ENCODE results near the gene SCAMP4.

The SCAMP4 gene

DNA sequence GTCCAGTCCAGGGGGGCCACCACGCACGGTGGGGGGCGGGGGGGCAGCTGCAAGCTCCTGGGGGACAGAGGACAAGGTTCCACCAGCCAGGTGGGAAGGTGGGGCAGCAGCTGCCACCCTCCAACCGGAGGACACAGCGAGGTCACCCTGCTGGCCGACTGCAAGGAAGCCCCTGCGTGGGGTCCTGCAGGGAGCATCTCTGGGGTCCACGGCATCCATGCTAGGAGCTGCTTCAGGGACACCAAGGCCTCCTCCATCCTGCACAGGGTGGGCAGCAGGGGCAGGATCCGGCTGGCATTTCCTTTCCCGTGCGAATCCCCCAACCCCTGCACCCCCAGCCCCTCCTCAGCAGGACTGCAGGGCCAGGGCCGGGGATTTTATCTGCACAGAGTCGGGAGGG is 33.6 kb upstream of the SCAMP4 start:
- H3K36me3 ChIP-seq (ENCODE audit: control insufficient read depth in 1 of 2, insufficient read depth in 2 of 2, low read depth in 1 of 2, low read length in 2 of 2) = peaks cover 10 to 42% of the 10 kb centered on the region in 2 experiments
- H3K4me2 ChIP-seq (ENCODE audit: low read length, poor library complexity, severe bottlenecking) = no peak overlapping the region
- H3K23ac ChIP-seq (ENCODE audit: low read length in 2 of 2) = no peak overlapping the region
- no peak overlapping the region for H3K14ac ChIP-seq (ENCODE audit: low read length in 2 of 2)
- H2AFZ ChIP-seq (ENCODE audit: low read depth, low read length) = no peak overlapping the region
- no peak overlapping the region for H2BK15ac ChIP-seq (ENCODE audit: low read depth, poor library complexity, severe bottlenecking)
- no peak overlapping the region for H4K8ac ChIP-seq (ENCODE audit: low read length)
- peak overlapping the region in 1 of 2 experiments; percentile 27 for H2BK12ac ChIP-seq (ENCODE audit: low read length in 2 of 2)
- no peak overlapping the region for H4K91ac ChIP-seq (ENCODE audit: low read length)
- DNase-seq = no peak
- 95% methylated on average over 13 of the region's 13 CpGs for WGBS
- H3K9ac ChIP-seq (ENCODE audit: low read length) = no peak overlapping the region
- no peaks in the 10 kb centered on the region for H3K27me3 ChIP-seq (ENCODE audit: control insufficient read depth in 1 of 2, insufficient read depth in 1 of 2, low read length in 2 of 2)
- no peak overlapping the region for H2BK5ac ChIP-seq (ENCODE audit: low read depth, low read length, poor library complexity, severe bottlenecking)
- no peak overlapping the region for H3K4ac ChIP-seq (ENCODE audit: low read depth in 1 of 2, low read length in 2 of 2)
- H2AK5ac ChIP-seq (ENCODE audit: low read length, severe bottlenecking) = no peak overlapping the region
- H3K18ac ChIP-seq (ENCODE audit: low read depth in 1 of 2, low read length in 2 of 2) = no peak overlapping the region
- H3K4me1 ChIP-seq (ENCODE audit: control insufficient read depth, insufficient read depth, low read depth, low read length) = peaks cover 20% of the 10 kb centered on the region
- no peak overlapping the region for H3K4me3 ChIP-seq (ENCODE audit: insufficient read depth in 1 of 2, low read depth in 1 of 2, low read length in 2 of 2)
- H3K79me1 ChIP-seq (replicated peaks; ENCODE audit: low read length, poor library complexity, severe bottlenecking) = peaks cover 37% of the 10 kb centered on the region
- no peak overlapping the region for H3K27ac ChIP-seq (ENCODE audit: low read length, poor library complexity, severe bottlenecking)
- H2BK120ac ChIP-seq (ENCODE audit: low read depth, low read length) = no peak overlapping the region
- no peaks in the 10 kb centered on the region for H3K9me3 ChIP-seq (ENCODE audit: control insufficient read depth, low read length)

DNA sequence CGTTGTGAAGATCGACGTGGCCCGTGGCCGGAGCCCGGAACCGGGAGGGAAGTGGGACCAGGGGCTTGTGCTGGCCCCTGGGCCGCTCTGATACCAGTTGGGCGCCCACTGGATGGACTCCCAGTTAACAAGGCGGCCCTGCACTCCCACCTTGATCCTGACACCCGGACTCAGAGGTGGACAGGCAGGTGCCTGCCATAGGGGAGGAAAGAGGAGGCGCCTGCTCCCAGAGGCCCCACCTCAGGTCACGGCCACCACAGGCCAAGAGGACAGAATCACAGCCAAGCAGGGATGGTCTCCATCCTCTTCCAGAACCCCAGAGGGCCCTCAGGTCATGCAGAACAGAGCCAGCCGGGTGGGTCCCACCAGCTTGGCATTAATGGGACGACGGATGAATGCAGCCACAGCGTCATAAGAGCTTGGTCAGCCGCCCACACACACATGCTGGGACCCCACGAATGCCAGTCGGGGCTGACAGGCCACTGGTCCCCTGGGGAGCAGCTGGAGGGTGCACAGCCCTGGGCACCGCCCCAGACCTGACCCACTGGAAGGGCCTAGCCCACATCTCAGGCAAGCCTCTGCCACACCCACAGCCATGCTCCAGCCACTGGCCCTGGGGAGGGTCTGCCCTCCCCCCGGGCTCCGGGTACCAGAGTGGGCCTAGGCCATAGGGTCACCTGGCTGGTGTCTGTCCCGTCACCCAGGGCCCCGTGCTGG is 32.2 kb upstream of the SCAMP4 start:
- Histone ChIP-seq H3K4me1 (ENCODE audit: control insufficient read depth, insufficient read depth, low read depth, low read length) (peaks cover 22% of the 10 kb centered on the region), H2BK12ac (ENCODE audit: low read length in 2 of 2) (no peak overlapping the region), H3K4ac (ENCODE audit: low read depth in 1 of 2, low read length in 2 of 2) (no peak overlapping the region), H2BK15ac (ENCODE audit: low read depth, poor library complexity, severe bottlenecking) (no peak overlapping the region), H4K8ac (ENCODE audit: low read length) (no peak overlapping the region), H3K18ac (ENCODE audit: low read depth in 1 of 2, low read length in 2 of 2) (no peak overlapping the region), H3K79me1 (replicated peaks; ENCODE audit: low read length, poor library complexity, severe bottlenecking) (peaks cover 34% of the 10 kb centered on the region), H2BK120ac (ENCODE audit: low read depth, low read length) (no peak overlapping the region), H4K91ac (ENCODE audit: low read length) (no peak overlapping the region), H3K36me3 (ENCODE audit: control insufficient read depth in 1 of 2, insufficient read depth in 2 of 2, low read depth in 1 of 2, low read length in 2 of 2) (peaks cover 10 to 37% of the 10 kb centered on the region in 2 experiments), H3K27ac (ENCODE audit: low read length, poor library complexity, severe bottlenecking) (no peak overlapping the region), H3K14ac (ENCODE audit: low read length in 2 of 2) (no peak overlapping the region), H2BK5ac (ENCODE audit: low read depth, low read length, poor library complexity, severe bottlenecking) (no peak overlapping the region), H2AFZ (ENCODE audit: low read depth, low read length) (no peak overlapping the region), H3K27me3 (ENCODE audit: control insufficient read depth in 1 of 2, insufficient read depth in 1 of 2, low read length in 2 of 2) (no peaks in the 10 kb centered on the region), H3K9me3 (ENCODE audit: control insufficient read depth, low read length) (no peaks in the 10 kb centered on the region), H3K23ac (ENCODE audit: low read length in 2 of 2) (no peak overlapping the region), H2AK5ac (ENCODE audit: low read length, severe bottlenecking) (no peak overlapping the region), H3K4me2 (ENCODE audit: low read length, poor library complexity, severe bottlenecking) (no peak overlapping the region), H3K4me3 (ENCODE audit: insufficient read depth in 1 of 2, low read depth in 1 of 2, low read length in 2 of 2) (peak overlapping the region in 1 of 2 experiments; percentile 98), H3K9ac (ENCODE audit: low read length) (peak overlapping the region; percentile 98)
- WGBS = 96% methylated on average over 25 of the region's 25 CpGs
- DNase-seq = no peak

DNA sequence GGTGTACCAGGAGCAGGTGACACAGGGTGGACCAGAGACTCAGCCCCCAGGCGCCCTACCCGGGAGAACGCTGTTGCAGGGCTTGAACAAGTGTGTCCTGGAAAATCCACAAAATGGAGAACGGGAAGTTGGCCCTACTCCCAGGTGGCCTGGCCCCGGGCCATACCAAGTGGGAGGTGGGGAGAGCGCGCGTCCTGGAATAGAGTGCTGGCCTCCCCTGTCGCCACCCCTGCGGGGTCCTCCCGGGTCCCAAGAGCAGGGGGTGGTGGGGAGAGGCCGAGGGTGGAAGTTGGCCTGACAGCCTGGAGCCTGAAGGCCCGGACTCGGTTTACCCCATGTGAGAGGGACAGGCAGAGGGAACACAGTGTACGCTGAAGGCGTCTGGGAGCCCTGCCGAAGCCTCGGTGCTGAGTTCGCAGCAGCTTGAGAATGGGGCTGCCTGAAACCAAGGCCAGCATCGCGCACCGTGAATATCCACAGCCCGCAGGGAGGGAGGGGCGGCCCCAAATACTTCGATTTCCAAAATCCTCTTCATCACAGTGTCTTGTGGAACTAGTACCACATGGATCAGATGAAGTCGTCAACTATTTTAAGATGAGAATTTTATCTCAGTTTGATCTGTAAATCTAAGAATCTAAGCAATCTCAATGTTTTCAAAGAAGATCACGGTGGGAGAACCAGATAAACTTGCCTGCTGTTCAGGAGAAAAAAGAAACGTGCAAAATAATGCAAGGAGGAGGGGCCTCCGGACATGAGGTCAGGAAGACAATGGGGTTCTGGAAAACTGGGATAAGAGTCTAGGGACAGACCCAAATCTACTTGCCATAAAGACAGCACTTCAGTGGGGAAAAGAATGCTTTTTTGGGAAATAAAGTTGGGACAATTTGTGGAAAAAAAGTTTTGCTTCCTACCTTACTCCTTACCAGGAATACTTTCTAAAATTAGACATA is 31.4 kb upstream of the SCAMP4 start:
- Histone ChIP-seq H2BK120ac (ENCODE audit: low read depth, low read length) (no peak overlapping the region), H2AFZ (ENCODE audit: low read depth, low read length) (no peak overlapping the region), H2BK15ac (ENCODE audit: low read depth, poor library complexity, severe bottlenecking) (no peak overlapping the region), H3K36me3 (ENCODE audit: control insufficient read depth in 1 of 2, insufficient read depth in 2 of 2, low read depth in 1 of 2, low read length in 2 of 2) (peaks cover 10 to 42% of the 10 kb centered on the region in 2 experiments), H3K27me3 (ENCODE audit: control insufficient read depth in 1 of 2, insufficient read depth in 1 of 2, low read length in 2 of 2) (no peaks in the 10 kb centered on the region), H3K4me3 (ENCODE audit: insufficient read depth in 1 of 2, low read depth in 1 of 2, low read length in 2 of 2) (peak overlapping the region in 1 of 2 experiments; percentile 98), H3K79me1 (replicated peaks; ENCODE audit: low read length, poor library complexity, severe bottlenecking) (peaks cover 30% of the 10 kb centered on the region), H3K9ac (ENCODE audit: low read length) (peak overlapping the region; percentile 98), H2AK5ac (ENCODE audit: low read length, severe bottlenecking) (no peak overlapping the region), H2BK5ac (ENCODE audit: low read depth, low read length, poor library complexity, severe bottlenecking) (no peak overlapping the region), H3K4ac (ENCODE audit: low read depth in 1 of 2, low read length in 2 of 2) (no peak overlapping the region), H4K91ac (ENCODE audit: low read length) (no peak overlapping the region), H3K14ac (ENCODE audit: low read length in 2 of 2) (no peak overlapping the region), H2BK12ac (ENCODE audit: low read length in 2 of 2) (no peak overlapping the region), H3K18ac (ENCODE audit: low read depth in 1 of 2, low read length in 2 of 2) (no peak overlapping the region), H3K4me2 (ENCODE audit: low read length, poor library complexity, severe bottlenecking) (no peak overlapping the region), H4K8ac (ENCODE audit: low read length) (no peak overlapping the region), H3K4me1 (ENCODE audit: control insufficient read depth, insufficient read depth, low read depth, low read length) (peaks cover 20% of the 10 kb centered on the region), H3K23ac (ENCODE audit: low read length in 2 of 2) (no peak overlapping the region), H3K27ac (ENCODE audit: low read length, poor library complexity, severe bottlenecking) (no peak overlapping the region), H3K9me3 (ENCODE audit: control insufficient read depth, low read length) (no peaks in the 10 kb centered on the region)
- DNase-seq = no peak
- WGBS = 92% methylated on average over 27 of the region's 29 CpGs

All from mesenchymal stem cell (in vitro differentiated cells and primary cell).